MM.1S (cell line): Measurements from ENCODE around the gene SAXO2.
"Not testable (repeated sequence)": the region's sequence is repeated elsewhere in the genome, so short reads cannot be mapped to it uniquely, and the experiment has no call there.

ENCODE experiments used
- CTCF ChIP-seq: fragments of 300-600 bp; sonication (generic); IDR thresholded peaks from 2 replicates; pipeline ENCODE4 v1.5.1; 2016; ENCODE audit warnings: antibody characterized with exemption, low read length, mixed read lengths
- EZH2 ChIP-seq: fragments of 300-600 bp; sonication (generic); optimal IDR thresholded peaks from 2 replicates; pipeline ENCODE3; 2017; ENCODE audit warnings: low read depth, mild to moderate bottlenecking, antibody characterized with exemption, low read length, mixed read lengths
- EZH2phosphoT487 ChIP-seq: fragments of 300-600 bp; sonication (generic); IDR thresholded peaks from 2 replicates; pipeline ENCODE4 v1.6.1; 2018; ENCODE audit warnings: antibody characterized with exemption, low read length

DNA sequence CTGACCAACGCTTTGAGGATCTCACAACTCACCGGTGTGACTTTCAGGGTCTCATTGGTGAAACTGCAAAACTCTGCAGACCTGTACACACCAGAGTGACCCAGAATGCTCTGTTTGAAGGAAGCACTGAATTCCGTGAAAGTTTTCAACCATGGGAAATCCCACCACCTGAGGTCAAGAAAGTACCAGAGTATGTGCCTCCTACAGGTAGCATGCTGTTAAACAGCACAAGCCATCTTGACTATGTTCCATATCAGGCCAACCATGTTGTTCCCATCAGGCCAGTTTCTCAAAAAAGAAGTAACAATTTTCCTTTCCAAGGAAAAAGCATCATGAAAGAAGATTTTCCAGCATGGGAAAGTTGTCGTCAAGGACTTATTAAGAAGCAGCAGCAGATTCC, 19.8 kb downstream of the SAXO2 start:
- TF ChIP-seq CTCF, EZH2phosphoT487, EZH2: not testable (repeated sequence)
